ENCODE measurements around the gene MGST2.

MGST2 gene

GRCh38 chr4:139746431-139747171, 81.0 kb downstream of the MGST2 start:
- Histone ChIP-seq H3K27ac (ENCODE audit: low read depth, low read length) (no peak overlapping the region), H3K36me3 (ENCODE audit: insufficient read depth, low read length) (no peaks in the 10 kb centered on the region), H3K27me3 (ENCODE audit: control insufficient read depth in 1 of 2, insufficient read depth in 2 of 2, low read length in 2 of 2) (no peaks in the 10 kb centered on the region), H3K4me1 (ENCODE audit: insufficient read depth, low read length) (no peaks in the 10 kb centered on the region), H3K4me3 (ENCODE audit: low read depth in 1 of 2, low read length in 2 of 2) (no peak overlapping the region), H3K9ac (ENCODE audit: low read length) (no peak overlapping the region), H3K9me3 (ENCODE audit: low read length) (no peaks in the 10 kb centered on the region)

- H3K9me3 ChIP-seq (ENCODE audit: low read length) = no peaks in the 10 kb centered on the region
- H3K27ac ChIP-seq (ENCODE audit: low read depth, low read length) = no peak overlapping the region
- no peak overlapping the region for H3K9ac ChIP-seq (ENCODE audit: low read length)
- no peaks in the 10 kb centered on the region for H3K4me1 ChIP-seq (ENCODE audit: insufficient read depth, low read length)
- no peak overlapping the region for H3K4me3 ChIP-seq (ENCODE audit: low read depth in 1 of 2, low read length in 2 of 2)
- H3K36me3 ChIP-seq (ENCODE audit: insufficient read depth, low read length) = no peaks in the 10 kb centered on the region
- H3K27me3 ChIP-seq (ENCODE audit: control insufficient read depth in 1 of 2, insufficient read depth in 2 of 2, low read length in 2 of 2) = no peaks in the 10 kb centered on the region
Measured at GRCh38 chr4:139749338-139749737, 83.7 kb downstream of the MGST2 start.

- Histone ChIP-seq H3K9me3 (ENCODE audit: low read length) (no peaks in the 10 kb centered on the region), H3K4me1 (ENCODE audit: insufficient read depth, low read length) (no peaks in the 10 kb centered on the region), H3K27me3 (ENCODE audit: control insufficient read depth in 1 of 2, insufficient read depth in 2 of 2, low read length in 2 of 2) (no peaks in the 10 kb centered on the region), H3K9ac (ENCODE audit: low read length) (no peak overlapping the region), H3K27ac (ENCODE audit: low read depth, low read length) (no peak overlapping the region), H3K36me3 (ENCODE audit: insufficient read depth, low read length) (no peaks in the 10 kb centered on the region), H3K4me3 (ENCODE audit: low read depth in 1 of 2, low read length in 2 of 2) (no peak overlapping the region)
Measured at GRCh38 chr4:139749835-139750498, 84.3 kb downstream of the MGST2 start.

- Histone ChIP-seq H3K27me3 (ENCODE audit: control insufficient read depth in 1 of 2, insufficient read depth in 2 of 2, low read length in 2 of 2) (no peaks in the 10 kb centered on the region), H3K27ac (ENCODE audit: low read depth, low read length) (no peak overlapping the region), H3K9ac (ENCODE audit: low read length) (no peak overlapping the region)
Measured at GRCh38 chr4:139753686-139754085, 88.1 kb downstream of the MGST2 start.

More at GRCh38 chr4:139753686-139754085, 88.1 kb downstream of the MGST2 start:
- Histone ChIP-seq H3K4me1 (ENCODE audit: insufficient read depth, low read length) (no peaks in the 10 kb centered on the region), H3K36me3 (ENCODE audit: insufficient read depth, low read length) (no peaks in the 10 kb centered on the region), H3K4me3 (ENCODE audit: low read depth in 1 of 2, low read length in 2 of 2) (no peak overlapping the region), H3K9me3 (ENCODE audit: low read length) (no peaks in the 10 kb centered on the region)

Measured in muscle layer of colon (tissue), 2 donors.